ENCODE data around the gene GALNT18.
A peak's percentile ranks its signal among the peaks of the same experiment; 100 is the strongest.

GRCh38 chr11:11426226-11426952, 195.4 kb downstream of the GALNT18 start:
- TF ChIP-seq, protein P1, sequence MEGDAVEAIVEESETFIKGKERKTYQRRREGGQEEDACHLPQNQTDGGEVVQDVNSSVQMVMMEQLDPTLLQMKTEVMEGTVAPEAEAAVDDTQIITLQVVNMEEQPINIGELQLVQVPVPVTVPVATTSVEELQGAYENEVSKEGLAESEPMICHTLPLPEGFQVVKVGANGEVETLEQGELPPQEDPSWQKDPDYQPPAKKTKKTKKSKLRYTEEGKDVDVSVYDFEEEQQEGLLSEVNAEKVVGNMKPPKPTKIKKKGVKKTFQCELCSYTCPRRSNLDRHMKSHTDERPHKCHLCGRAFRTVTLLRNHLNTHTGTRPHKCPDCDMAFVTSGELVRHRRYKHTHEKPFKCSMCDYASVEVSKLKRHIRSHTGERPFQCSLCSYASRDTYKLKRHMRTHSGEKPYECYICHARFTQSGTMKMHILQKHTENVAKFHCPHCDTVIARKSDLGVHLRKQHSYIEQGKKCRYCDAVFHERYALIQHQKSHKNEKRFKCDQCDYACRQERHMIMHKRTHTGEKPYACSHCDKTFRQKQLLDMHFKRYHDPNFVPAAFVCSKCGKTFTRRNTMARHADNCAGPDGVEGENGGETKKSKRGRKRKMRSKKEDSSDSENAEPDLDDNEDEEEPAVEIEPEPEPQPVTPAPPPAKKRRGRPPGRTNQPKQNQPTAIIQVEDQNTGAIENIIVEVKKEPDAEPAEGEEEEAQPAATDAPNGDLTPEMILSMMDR (optimal IDR thresholded peaks at IDR 0.05 in 1 of 3, IDR thresholded peaks at IDR 0.05 in 1 of 3, conservative IDR thresholded peaks at IDR 0.05 in 1 of 3; ENCODE audit: extremely low read depth in 1 of 3, insufficient read depth in 2 of 3, low read length in 3 of 3): peak in 1 of 3 experiments; percentile 7
- no peak for TF ChIP-seq EZH2 (IDR thresholded peaks at IDR 0.05; ENCODE audit: low read length)

Data from keratinocyte (primary cell).